Adipose tissue (tissue), 3 donors: ENCODE data around the gene ARHGAP26. TPM values are rescaled to one million over a fixed set of nuclear protein-coding genes. Genes with fewer than 3 reads are reported as not detected.
A peak's percentile ranks its signal among the peaks of the same experiment; 100 is the strongest.

Experiments used
- H3K27ac ChIP-seq: one replicate; pipeline ENCODE4 v1.5.1; 2013; ENCODE audit warnings: low read depth, low read length
- WGBS, 3 donors: extraction: QIAGEN DNeasy Blood & Tissue Kit; methylation state at CpG; one replicate each; pipeline ENCODE4 v1.1.7; 2013; 5-methylcytosine and 5-hydroxymethylcytosine counted together
- polyA plus RNA-seq, 3 donors: library from polyadenylated mRNA; stranded (reverse); fragments of 200-250 nt; gene quantifications; one replicate each; pipeline ENCODE4 v1.2.3, GENCODE V29; 2013
- donor health status: healthy with polysubstance abuse.
- donor health status: Bipolar disorder and iron deficiency.
- donor health status: healthy.

The ARHGAP26 gene
- polyA plus RNA-seq, 3 donors: 2.3 to 8.3 (median 6.5) TPM

DNA sequence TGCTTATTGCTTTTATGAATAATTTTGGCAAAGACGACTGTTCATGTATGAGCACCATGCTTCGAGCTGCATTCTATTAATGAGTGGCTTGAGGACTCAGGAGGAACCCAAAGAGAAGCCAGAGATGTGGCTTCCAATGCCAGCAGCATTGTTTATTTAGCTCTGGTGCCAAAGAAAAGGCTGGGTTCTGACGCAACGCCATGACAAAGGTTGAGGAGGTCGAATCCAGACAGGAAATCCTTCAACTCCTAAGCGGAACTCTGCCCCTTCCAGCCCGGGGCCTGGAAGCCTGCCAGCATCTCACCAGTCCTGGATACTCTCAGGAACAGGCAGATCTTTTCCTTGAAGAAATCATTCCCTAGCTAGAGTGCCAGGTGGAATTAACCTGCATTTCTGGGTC lies 104.4 kb downstream of the ARHGAP26 start:
- 12 to 55% (median 40%) methylated on average over 7 of the region's 7 CpGs for WGBS, 3 donors
- H3K27ac ChIP-seq: no peak overlapping the region

DNA sequence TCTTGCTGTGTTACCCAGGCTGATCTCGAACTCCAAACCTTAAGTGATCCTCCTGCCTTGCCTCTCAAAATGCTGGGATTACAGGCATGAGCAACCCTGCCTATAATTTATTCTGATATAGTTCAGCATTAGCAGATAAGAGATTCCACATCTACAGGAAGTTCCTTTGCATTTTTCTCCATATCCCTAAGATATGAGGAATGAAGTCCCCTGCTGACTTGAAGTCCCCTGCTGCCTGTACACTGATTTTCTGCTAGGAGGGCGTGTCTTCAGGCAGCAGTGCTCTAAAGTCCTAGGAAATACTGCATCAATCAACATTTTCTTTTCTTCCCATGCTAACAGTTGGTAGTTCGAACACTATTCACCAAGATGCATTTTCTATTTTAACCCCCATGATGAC lies 105.8 kb downstream of the ARHGAP26 start:
- WGBS, 3 donors: 93 to 99% (median 97%) methylated on average over 3 of the region's 3 CpGs

DNA sequence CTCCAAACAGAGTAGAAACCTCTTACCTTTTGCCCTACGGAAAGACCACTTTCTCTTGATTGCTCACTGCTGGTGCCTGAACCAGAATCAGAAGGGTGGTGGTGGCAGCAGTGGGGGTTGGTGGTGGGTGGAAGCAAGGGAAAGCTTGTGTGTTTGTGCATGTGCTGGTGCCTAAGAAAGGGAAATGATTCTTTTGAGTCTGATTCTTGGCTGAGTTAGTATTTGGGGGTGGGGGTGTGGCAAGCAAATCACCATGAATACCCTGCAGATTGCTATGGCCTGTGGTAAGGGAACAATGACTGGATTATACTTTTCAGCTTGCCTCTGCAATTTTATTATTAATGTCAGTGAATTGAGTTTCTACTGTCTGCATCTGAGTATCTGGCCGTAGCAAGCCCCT lies 106.6 kb downstream of the ARHGAP26 start:
- WGBS, 3 donors: 92 to 95% (median 95%) methylated on average over 2 of the region's 2 CpGs
- H3K27ac ChIP-seq: no peak overlapping the region

More for the DNA sequence above, 105.8 kb downstream of the ARHGAP26 start:
- no peak overlapping the region for H3K27ac ChIP-seq

DNA sequence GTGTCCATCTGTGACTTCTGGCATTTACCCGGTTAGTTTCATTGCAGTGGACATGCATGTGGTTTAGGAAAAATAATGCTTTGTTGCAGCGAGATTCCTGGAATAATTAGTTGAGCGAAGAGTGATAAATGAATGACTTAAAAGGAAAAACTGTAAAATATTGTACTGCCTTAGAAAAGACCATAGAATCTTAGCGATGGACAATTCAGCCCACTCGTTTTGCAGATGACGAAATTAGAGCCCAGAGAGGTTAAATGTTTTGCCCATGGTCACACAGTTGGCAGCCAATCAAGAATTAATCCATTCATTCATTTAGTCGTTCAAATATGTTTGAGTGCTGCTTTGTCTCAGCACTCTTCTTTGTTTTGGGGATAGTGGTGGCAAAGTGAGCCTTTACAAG lies 107.9 kb downstream of the ARHGAP26 start:
- 70 to 86% (median 86%) methylated on average over 7 of the region's 7 CpGs for WGBS, 3 donors
- no peak overlapping the region for H3K27ac ChIP-seq

DNA sequence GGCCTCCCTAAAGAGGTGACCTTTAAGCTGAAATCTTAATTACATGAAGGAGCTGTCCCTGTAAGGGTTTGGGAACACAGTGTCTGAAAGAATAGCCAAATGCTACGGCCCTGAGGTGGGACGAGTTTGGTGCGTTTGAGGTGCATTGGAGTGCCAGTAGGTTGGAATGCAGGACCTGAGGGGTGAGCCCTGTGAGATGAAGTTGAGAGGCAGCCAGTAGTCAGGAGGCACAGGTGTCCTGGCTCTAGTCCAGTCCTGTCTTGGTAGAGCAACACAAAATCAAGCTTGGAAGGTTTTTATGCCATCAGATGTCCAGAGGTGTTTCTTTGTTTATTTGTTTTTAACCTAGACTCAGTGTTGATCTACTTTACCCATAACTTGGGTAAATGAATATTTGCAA lies 108.5 kb downstream of the ARHGAP26 start:
- H3K27ac ChIP-seq: no peak overlapping the region
- 53 to 94% (median 89%) methylated on average over 3 of the region's 3 CpGs for WGBS, 3 donors

DNA sequence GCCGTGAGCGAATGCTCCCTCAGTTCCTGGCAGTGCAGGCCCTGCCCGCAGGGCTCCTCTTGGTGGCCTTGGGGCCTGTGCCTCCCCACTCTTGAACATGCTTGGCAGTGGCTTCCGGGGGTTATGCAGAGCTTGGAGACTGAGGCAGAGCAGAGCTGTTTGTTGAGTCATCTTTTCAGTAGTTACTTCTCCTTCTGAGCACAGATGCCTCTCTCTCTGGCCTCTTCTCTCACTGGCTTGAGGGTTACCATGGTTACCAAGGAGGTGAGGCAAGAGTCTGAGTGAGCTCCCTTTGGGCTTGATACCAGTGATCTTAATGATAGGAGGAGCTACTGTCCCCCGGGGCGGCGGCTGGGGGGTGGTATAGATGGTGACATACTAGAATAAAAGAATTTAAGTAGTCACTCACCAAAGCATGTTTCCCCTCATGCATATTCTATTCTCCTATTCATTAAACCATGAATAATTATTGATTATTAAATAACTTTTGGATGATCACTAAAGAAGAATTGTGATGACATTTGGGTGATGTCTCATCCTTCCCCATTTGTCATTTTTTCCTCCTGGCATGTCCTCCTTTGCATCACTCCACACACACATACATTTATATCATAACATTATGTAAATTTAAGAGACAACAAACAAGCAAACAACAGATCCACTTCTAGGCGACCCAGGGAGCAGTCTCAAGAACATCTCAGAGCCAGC lies 111.1 kb downstream of the ARHGAP26 start:
- no peak overlapping the region for H3K27ac ChIP-seq
- 45 to 83% (median 55%) methylated on average over 8 of the region's 8 CpGs for WGBS, 3 donors

DNA sequence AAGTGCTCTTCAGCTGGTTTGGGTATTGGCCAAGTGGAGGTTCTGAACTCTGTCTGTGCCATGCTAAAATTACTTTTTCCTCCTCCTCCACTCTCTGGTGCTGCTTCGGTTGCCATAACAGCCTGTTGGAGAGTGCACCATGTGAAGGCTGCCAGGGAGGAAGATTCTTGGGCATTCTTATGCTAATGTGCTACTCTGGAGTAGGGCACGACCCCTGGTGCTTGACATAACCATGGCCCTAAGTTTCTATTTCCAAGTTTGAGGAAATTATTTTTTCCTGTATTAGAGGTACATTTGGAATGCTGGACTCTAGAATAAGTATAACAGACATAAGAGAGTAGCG lies 111.6 kb downstream of the ARHGAP26 start:
- 75 to 82% (median 76%) methylated on average over 3 of the region's 3 CpGs for WGBS, 3 donors
- no peak overlapping the region for H3K27ac ChIP-seq

DNA sequence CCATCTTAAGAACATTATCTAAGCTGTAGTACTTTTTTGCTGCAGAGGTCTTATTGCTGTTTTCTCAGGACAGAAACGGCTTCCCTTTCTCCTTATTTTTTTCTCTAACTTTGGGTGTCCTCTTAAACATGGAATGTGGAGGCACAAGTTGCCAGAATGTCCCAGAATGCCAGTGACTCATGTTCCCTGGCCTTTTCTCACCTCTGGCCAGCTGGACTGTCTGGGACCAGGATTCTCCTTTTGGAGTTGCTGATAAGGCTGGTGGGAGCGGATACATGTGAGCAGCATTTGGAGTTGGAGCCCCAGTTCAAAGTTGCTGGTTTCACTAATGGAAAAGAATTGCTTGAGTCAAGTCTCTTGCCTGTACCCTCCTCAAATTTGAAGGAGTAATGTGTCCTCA lies 112.8 kb downstream of the ARHGAP26 start:
- H3K27ac ChIP-seq: no peak overlapping the region

DNA sequence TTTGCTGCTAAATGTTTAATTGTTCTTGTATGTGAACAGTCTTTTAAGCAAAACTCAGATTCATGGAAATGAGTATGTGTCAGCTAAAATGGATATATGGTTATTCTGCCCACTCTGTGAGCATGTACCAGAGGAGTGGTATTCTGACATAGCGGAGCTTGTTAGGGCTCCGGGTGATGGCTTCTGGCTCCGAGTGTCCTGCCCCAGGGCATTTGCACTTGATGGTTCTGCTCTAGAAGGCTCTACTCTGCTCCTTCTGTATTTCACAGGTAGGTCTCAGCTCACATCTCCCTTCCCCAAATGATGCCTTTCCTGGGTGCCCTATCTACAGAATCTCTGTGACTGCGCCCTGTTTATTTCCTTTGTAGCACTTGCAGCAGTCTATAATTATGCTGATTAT lies 113.3 kb downstream of the ARHGAP26 start:
- no peak overlapping the region for H3K27ac ChIP-seq
- 85 to 98% (median 98%) methylated on average over 4 of the region's 4 CpGs for WGBS, 3 donors

More for the DNA sequence above, 112.8 kb downstream of the ARHGAP26 start:
- WGBS, 3 donors: 54 to 66% (median 58%) methylated on average over 2 of the region's 2 CpGs

DNA sequence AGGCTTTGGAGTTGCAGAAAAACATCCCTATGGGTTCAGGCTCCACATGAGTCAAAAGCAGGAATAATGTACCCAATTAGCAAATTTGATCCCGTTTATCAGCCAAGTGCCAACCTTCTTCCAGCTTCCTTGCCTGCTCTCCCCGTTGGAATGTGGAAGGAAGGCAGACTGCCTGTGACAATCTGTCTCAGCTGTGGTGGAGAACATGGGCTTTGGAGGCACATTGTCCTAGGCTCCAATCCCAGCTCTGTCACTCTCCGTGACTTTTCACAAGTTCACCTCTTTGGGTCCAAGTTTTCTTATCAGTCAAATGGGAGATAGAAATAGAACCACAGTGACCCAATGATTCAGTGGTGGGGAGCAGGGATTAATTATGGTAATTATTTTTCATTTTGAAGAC lies 113.9 kb downstream of the ARHGAP26 start:
- H3K27ac ChIP-seq: no peak overlapping the region
- 59 to 81% (median 70%) methylated on average over 3 of the region's 3 CpGs for WGBS, 3 donors

DNA sequence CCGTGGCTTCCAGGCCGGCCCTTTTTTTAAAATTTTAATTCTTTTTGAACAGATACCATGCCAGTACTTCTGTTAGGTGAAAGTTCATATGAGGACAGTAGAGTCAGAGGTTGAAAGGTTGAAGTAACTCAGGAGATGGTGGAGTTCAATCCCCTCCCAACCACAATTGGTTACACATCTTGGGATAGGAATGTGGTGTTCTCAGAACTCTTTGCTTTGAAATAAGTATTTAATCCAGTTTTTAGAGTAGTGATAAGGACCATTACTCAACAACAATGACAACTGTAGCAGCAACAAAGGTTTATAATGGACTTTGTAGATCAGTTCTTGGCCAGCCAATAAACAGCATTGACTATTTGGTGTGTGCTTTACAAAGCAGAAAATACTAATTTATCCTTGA lies 116.0 kb downstream of the ARHGAP26 start:
- 67 to 84% (median 68%) methylated on average over 2 of the region's 2 CpGs for WGBS, 3 donors
- H3K27ac ChIP-seq: no peak overlapping the region

DNA sequence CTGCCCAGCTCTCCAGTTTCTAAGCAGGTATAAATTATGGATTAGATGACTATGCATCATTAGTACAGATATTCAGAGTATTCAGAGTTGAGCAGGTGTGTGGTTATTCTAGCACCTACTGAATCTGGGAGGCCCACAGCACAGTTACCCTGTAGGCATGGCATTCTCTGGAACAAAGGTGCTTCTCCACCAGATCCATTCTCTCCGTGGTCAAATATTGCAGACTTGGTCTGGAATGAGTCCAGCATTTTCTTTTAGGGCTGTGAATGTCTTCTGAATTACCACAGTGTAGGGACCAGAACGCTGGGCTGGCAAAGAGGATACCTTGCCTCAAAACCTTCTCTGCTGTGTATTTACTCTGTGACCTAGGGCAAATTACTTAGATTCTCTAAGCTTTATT lies 116.8 kb downstream of the ARHGAP26 start:
- 60 to 66% (median 64%) methylated on average over 2 of the region's 2 CpGs for WGBS, 3 donors
- H3K27ac ChIP-seq: no peak overlapping the region

DNA sequence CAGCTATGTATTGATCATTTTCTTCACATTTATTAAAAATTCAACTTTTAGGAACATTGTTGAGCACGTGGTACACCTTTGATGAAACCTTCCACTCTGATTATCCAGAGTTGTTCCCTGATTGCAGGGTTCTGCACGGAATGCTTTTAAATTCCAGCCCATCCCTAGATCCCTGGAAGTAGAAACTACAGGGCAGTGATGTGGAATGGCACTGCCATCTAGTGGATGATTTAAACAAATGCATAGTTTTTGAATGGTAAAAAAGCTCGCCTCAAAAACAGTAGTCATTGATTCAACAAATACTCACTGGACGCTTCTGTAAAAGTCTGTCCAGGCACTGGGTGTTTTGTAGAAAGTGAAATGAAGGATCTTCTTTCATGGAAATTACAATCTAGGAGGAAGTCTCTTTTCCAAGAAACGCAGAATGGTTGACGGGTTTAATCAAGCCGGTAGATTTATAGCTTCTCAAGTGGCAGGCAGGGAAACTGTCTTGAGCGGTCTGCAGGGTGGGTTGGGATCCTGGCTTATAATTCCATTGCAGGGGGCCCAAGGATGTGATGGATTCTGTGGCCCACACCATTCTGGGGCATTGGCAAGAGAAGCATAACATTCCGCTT lies 118.4 kb downstream of the ARHGAP26 start:
- 45 to 52% (median 45%) methylated on average over 9 of the region's 9 CpGs for WGBS, 3 donors
- no peak overlapping the region for H3K27ac ChIP-seq

DNA sequence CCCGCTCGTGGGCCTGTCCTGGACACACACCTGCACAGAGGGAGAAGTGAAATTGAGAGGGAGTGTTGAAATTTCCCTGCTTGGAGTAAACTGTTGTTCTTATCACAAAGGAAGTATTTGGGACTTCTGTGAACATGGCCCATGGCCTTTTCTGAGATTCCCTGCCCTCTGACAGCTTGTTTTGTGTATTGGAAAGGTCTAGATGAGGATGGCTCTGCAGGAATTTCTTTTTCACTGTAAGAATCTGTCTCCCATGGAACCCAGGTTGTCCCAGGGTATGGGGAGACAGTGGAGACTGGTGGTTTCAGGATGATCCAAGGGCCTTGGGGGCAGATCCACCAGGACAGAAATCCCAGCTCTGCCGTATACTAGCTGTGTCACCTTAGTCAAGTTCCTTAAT lies 121.8 kb downstream of the ARHGAP26 start:
- WGBS, 3 donors: 85 to 93% (median 85%) methylated on average over 3 of the region's 3 CpGs
- H3K27ac ChIP-seq: no peak overlapping the region

DNA sequence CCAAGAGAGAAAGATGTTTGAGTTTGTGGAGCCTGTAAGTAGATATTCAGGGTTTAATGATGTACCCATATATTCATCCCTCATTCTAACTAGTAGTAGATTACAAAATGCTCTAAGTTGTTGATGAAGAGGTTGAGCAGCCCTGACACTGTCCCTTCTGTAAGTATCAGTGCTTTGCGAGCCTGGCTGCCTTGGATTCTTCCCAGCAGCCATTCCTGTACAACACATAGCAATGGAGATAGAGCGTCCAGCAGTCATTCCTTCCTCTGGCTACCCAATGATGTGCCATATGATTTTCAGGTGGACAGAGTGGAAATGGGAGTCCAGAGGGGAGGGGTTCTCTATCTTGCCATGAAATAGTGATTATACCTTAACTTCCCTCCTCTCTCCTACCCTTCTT lies 124.1 kb downstream of the ARHGAP26 start:
- no peak overlapping the region for H3K27ac ChIP-seq
- 98 to 99% (median 98%) methylated on average over 2 of the region's 2 CpGs for WGBS, 3 donors

DNA sequence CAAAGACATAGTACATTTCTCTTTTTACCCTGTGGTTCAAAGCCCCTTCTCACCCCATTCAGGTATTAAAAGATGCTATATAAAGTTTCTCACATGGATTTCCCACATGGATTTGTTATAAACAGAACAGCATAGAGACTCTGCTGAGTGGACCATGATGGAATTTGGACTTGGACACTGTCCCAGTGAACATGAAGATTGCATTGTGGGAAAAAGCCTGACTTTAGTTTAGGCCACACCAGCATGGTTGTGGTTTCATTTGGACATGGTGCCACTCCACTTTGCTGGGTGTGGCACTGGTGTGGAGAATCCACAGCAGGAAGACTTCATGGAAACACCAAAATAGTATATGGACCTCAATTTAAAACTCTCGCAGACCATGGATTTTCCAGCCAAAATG lies 124.6 kb downstream of the ARHGAP26 start:
- no peak overlapping the region for H3K27ac ChIP-seq
- 92 to 100% (median 100%) methylated on average over 1 of the region's 1 CpG for WGBS, 3 donors

DNA sequence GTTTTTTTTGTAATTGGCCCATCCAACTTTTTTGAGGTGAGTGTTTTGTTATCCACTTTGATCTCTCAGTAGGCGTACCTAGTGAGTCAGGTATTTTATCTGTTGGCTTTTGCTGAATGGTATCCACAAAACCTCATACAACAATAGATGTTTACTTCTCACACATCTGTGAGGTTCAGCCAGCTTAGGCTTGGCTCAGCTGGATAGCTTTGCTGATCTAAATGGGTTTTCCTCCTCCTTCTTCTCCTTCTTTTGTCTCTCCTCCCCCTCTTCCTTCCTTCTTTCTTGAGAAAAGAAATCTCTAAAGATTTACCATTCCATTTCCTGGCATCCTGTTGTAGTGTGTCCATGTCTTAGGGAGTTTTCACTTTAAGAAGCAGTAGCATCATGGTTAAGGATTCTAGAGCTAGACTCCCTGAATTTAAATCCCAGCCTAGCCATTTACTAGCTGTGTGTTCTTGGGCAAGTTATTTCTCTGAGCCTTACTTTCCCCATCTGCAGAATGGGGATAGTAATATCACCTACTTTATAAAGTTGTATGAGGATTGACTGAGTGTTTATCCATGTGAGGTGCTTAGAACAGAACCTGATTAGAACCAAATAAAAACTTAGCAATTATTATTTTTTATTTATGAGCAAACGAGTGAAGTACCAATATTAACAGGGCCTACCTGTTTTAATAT lies 126.3 kb downstream of the ARHGAP26 start:
- no peak overlapping the region for H3K27ac ChIP-seq
- 73 to 93% (median 89%) methylated on average over 2 of the region's 2 CpGs for WGBS, 3 donors

DNA sequence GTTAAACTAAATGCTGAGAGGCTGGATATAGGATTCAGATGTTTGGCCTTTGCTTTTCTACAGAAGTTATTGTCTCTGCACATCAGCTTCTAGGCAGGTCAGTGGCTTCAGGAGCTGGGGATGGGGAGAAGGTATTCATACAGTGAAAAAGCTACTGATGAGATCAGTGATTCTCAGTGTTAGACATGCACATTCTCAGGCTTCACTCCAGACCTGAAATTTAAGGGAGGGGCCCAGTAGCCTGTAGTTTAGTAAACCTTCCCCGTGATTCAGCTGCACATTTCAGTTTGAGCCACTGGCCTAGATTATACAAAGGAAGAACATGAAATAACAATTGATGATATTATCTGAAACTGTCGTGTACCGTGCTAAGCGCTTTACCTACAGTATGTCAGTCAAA lies 127.2 kb downstream of the ARHGAP26 start:
- H3K27ac ChIP-seq: peak overlapping the region; percentile 7
- 80 to 94% (median 81%) methylated on average over 4 of the region's 4 CpGs for WGBS, 3 donors

DNA sequence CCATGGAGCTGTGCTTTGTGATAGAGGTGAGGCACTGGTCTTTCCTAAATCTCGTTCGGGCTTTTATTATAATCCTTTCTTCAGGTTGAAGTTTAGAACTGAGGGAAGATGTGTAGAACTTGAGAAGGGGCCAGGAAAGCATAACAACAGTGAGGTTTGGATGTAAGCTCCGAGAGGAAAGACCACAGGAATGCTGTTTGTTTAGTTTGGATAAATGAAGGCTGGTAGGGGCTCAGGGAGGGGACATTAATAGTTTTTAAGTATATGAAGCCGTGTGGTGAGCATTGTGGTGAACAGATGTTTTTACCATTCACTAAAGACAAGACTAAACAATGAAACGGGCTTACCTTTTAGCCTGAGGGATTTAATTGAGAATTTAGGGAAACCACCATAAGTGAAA lies 130.8 kb downstream of the ARHGAP26 start:
- WGBS, 3 donors: 80 to 83% (median 81%) methylated on average over 5 of the region's 5 CpGs
- H3K27ac ChIP-seq: no peak overlapping the region
